ENCODE data around the gene SRP72. TPM values are rescaled to one million over a fixed set of nuclear protein-coding genes. Genes with fewer than 3 reads are reported as not detected.

Gene SRP72
- polyA plus RNA-seq, 3 donors = 54.4 to 140 (median 103) TPM

GRCh38 chr4:56450342-56450741, 17.1 kb upstream of the SRP72 start:
- H3K4me1 ChIP-seq (ENCODE audit: control insufficient read depth in 1 of 2, insufficient read depth in 2 of 2, low read length in 2 of 2) = no peaks in the 10 kb centered on the region
- no CpG with 5 or more reads among the region's 1 CpG for WGBS (ENCODE audit: insufficient coverage)
- no peak for TF ChIP-seq CTCF (IDR thresholded peaks at IDR 0.05)
- no peak overlapping the region for H3K9ac ChIP-seq (ENCODE audit: insufficient read depth, low read length, poor library complexity, severe bottlenecking)
- Mint-ChIP-seq H3K9me3 (no peaks in the 10 kb centered on the region), H3K27me3 (ENCODE audit: low read depth in 3 of 3) (peaks cover 0 to 2% (median 2%) of the 10 kb centered on the region in 3 donors), H3K36me3 (peaks cover 39 to 59% of the 10 kb centered on the region in 2 donors), H3K4me3 (no peak overlapping the region), H3K4me1 (no peaks in the 10 kb centered on the region), H3K27ac (no peak overlapping the region)
- H3K27ac ChIP-seq (ENCODE audit: low read depth in 1 of 2, low read length in 2 of 2) = no peak overlapping the region
- H3K27me3 ChIP-seq (ENCODE audit: control insufficient read depth in 2 of 2, insufficient read depth in 2 of 2, low read length in 2 of 2) = no peaks in the 10 kb centered on the region
- H4K20me1 ChIP-seq (ENCODE audit: insufficient read depth, low read length) = no peaks in the 10 kb centered on the region
- H3K79me2 ChIP-seq (ENCODE audit: insufficient read depth, low read length) = no peaks in the 10 kb centered on the region
- no peak for DNase-seq
- no peaks in the 10 kb centered on the region for H3K9me3 ChIP-seq (replicated peaks in 1 of 2; ENCODE audit: control insufficient read depth in 1 of 2, insufficient read depth in 1 of 2, low read length in 2 of 2)
- no peak overlapping the region for H2AFZ ChIP-seq (ENCODE audit: insufficient read depth, low read depth, low read length, poor library complexity, severe bottlenecking)
- peaks cover 22 to 54% of the 10 kb centered on the region in 2 donors for H3K36me3 ChIP-seq (replicated peaks in 1 of 2; ENCODE audit: control insufficient read depth in 1 of 2, insufficient read depth in 2 of 2, low read length in 2 of 2)
- H3K4me2 ChIP-seq (replicated peaks; ENCODE audit: extremely low read depth, low read length, poor library complexity, severe bottlenecking) = no peak overlapping the region
- H3K4me3 ChIP-seq (replicated peaks in 1 of 3; ENCODE audit: low read depth in 2 of 3, low read length in 3 of 3) = no peak overlapping the region
- intact Hi-C loops (cut with micrococcal nuclease) = no loop called here

- H3K27ac ChIP-seq (ENCODE audit: low read depth in 1 of 2, low read length in 2 of 2) = no peak overlapping the region
- no peaks in the 10 kb centered on the region for H3K9me3 Mint-ChIP-seq
- no peaks in the 10 kb centered on the region for H3K27me3 Mint-ChIP-seq (ENCODE audit: low read depth in 3 of 3)
- no peak for DNase-seq
- H3K36me3 Mint-ChIP-seq = peaks cover 28 to 49% of the 10 kb centered on the region in 2 donors
- H3K9me3 ChIP-seq (replicated peaks in 1 of 2; ENCODE audit: control insufficient read depth in 1 of 2, insufficient read depth in 1 of 2, low read length in 2 of 2) = no peaks in the 10 kb centered on the region
- no peak for TF ChIP-seq CTCF (IDR thresholded peaks at IDR 0.05)
- no peaks in the 10 kb centered on the region for H3K4me1 ChIP-seq (ENCODE audit: control insufficient read depth in 1 of 2, insufficient read depth in 2 of 2, low read length in 2 of 2)
- H3K79me2 ChIP-seq (ENCODE audit: insufficient read depth, low read length) = peaks cover 19% of the 10 kb centered on the region
- H3K4me1 Mint-ChIP-seq = peaks cover 7% of the 10 kb centered on the region
- H2AFZ ChIP-seq (ENCODE audit: insufficient read depth, low read depth, low read length, poor library complexity, severe bottlenecking) = no peak overlapping the region
- intact Hi-C loops (cut with micrococcal nuclease) = loop anchor here in 1 of 2 donors (10.0 kb wide), 1 partner anchor 445 kb away; the partner anchor contains the start of gene REST
- H3K27me3 ChIP-seq (ENCODE audit: control insufficient read depth in 2 of 2, insufficient read depth in 2 of 2, low read length in 2 of 2) = no peaks in the 10 kb centered on the region
- no peak overlapping the region for H3K9ac ChIP-seq (ENCODE audit: insufficient read depth, low read length, poor library complexity, severe bottlenecking)
- no peak overlapping the region for H3K4me3 Mint-ChIP-seq
- peak overlapping the region in 3 of 7 donors; percentile 3 to 57 (median 13) for H3K27ac Mint-ChIP-seq
- H3K4me2 ChIP-seq (replicated peaks; ENCODE audit: extremely low read depth, low read length, poor library complexity, severe bottlenecking) = no peak overlapping the region
- no peaks in the 10 kb centered on the region for H4K20me1 ChIP-seq (ENCODE audit: insufficient read depth, low read length)
- H3K4me3 ChIP-seq (replicated peaks in 1 of 3; ENCODE audit: low read depth in 2 of 3, low read length in 3 of 3) = no peak overlapping the region
- H3K36me3 ChIP-seq (replicated peaks in 1 of 2; ENCODE audit: control insufficient read depth in 1 of 2, insufficient read depth in 2 of 2, low read length in 2 of 2) = peaks cover 22 to 68% of the 10 kb centered on the region in 2 donors
- WGBS (ENCODE audit: insufficient coverage) = 73% methylated on average over 3 of the region's 3 CpGs
Measured at GRCh38 chr4:56460085-56460484, 7.3 kb upstream of the SRP72 start.
